Stimulated activated naive CD4-positive, alpha-beta T cell (primary cell): Measurements from ENCODE around the gene MPPED1.

Experiments used
- DNase-seq, 6 experiments: peaks; one replicate each; lab custom pipeline; 2025; lab: John Stamatoyannopoulos, UW

MPPED1 gene

GRCh38 chr22:43526117-43526655 lies 114.4 kb downstream of the MPPED1 start:
- no peak for DNase-seq

DNA sequence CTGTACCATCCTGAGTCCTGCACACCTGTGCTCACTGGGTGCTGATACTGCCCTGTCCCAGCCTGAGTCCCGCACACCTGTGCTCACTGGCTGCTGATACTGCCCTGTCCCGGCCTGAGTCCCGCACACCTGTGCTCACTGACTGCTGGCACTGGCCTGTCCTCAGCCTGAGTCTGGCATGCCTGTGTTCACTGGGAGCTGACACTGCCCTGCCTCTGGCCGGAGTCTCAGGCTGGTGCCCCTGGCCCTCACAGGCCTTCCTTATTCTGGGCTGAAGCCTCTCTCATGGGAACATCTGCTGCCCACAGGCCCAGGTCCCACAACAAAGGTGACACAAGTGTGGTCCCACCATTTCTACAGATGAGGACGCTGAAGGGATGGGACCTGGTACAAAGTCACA lies 115.1 kb downstream of the MPPED1 start:
- no peak for DNase-seq

DNA sequence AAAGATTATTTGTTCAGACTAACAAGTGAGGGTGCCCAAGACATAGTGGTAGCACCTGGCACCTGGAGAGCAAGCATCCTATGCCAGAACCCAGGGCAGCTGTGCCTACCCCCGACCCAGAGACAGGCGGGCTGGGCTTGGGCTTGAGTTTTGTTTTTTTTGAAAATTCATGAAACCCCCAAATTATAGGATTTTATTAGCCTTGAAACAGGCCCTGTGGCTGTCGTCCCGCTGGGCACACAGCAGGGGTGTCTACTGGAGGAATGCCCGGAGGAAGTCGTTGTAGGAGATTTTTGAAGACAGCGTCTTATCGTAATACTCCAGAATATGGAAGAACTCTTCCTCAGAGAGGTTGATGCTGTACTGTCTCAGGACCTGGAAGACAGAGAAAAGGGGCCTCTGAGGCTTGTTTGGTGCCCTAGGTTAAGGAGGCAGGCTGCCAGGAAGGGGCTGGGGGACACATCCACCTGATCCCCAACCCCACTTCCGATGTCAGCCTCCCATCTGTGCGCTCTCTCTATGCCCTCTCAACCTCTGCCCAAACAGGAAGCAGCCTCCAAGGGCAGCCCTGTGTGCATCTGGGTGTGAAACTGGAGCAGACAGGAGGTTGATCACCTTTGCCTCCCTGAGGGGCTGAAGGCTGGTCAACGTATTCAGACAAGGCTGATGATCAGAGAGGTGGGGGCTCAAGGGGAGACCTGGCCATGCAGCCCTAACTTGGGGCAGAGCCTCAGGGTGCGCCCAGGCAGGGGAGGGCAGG lies 117.0 kb downstream of the MPPED1 start:
- no peak for DNase-seq

DNA sequence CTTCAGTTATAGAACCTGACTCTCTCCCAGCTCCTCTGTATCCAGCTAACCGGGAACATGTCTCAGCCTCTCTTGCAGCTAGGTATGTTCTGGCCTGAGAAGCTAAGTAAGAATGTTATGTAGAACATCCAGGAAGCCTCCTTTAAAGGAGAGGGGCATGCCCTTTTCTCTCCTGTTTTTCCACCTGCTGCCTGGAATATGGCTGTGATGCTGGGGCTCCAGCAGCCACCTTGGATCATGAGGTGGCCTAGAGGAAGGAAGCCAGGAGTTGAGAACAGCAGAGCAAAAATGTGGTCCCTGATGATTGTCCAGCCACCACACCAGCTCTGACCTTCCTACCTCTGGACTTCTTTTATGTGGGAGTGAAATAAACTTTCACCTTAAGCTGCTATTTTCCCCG lies 117.6 kb downstream of the MPPED1 start:
- DNase-seq = no peak

GRCh38 chr22:43529934-43530333 lies 118.1 kb downstream of the MPPED1 start:
- no peak for DNase-seq

DNA sequence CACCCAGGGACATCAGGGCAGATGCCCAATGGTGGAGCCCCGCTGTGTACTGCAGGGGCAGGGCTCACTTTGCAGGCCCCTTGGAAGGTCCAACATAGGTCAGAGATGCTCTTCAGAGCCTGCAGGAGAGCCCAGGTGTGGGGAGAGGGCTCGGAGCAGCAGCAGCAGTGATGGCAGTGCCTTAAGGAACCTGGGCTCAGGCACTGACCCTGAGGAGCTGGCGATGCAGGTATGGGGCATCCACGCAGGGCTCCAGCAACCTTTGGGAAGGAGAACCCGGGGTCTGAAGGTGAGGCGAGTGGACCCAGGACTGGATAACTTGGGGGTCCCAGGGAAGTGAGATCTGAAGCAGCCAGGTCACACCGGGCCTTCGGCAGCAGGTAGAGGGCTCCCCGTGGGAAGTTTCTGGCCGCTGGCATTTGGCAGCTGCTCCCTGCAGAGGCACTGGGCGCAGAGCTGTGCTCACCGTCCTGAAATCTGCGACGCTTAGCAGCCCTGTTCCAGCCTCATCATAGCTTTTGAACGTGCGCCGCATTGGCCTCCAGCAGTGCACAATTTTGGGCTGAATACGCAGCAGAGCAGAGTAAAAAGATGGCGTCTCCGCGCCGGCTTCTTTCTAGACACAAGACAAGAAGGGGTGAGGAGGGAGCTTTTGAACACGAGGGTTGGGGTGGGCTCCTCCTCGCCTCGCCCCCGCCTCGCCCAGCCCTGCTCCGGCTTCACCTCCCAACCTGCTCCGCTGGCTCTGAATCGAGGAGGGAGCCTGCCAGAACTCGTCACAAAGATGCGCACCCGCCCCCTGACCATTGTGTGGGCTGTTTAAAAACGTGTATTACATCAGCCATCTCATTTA lies 118.8 kb downstream of the MPPED1 start:
- no peak for DNase-seq

GRCh38 chr22:43531651-43532050 lies 119.8 kb downstream of the MPPED1 start:
- no peak for DNase-seq

GRCh38 chr22:43532301-43533155 lies 120.7 kb downstream of the MPPED1 start:
- DNase-seq = no peak

GRCh38 chr22:43533156-43533530 lies 121.3 kb downstream of the MPPED1 start:
- no peak for DNase-seq

DNA sequence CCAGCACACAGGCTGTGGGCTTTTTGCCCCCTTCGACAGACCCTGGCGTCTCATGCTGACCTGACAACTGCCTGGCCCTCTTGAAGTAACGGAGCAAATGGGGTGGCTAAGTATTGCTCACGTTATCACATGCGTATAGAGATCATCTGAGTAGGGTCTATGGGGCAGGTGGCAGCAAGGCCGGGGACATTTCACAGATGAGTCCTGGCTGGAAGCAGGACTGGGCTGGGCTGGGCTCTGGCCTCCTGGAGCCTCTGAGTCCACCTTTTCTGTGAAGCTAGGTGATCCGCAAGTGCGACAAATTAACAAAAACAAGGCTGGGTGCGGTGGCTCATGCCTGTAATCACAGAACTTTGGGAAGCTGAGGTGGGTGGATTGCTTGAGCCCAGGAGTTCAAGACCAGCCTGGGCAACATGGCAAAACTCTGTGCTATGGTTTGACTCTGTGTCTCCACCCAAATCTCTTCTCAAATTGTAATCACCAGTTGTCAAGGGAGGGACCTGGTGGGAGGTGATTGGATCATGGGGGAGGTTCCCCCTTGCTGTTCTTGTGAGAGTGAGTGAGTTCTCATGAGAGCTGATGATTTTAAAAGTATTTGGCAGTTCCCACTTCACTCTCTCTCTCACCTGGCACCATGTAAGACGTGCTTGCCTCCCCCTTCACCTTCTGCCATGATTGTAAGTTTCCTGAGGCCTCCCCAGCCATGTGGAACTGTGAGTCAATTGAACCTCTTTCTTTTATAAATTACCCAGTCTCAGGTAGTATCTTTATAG lies 122.0 kb downstream of the MPPED1 start:
- DNase-seq = no peak

DNA sequence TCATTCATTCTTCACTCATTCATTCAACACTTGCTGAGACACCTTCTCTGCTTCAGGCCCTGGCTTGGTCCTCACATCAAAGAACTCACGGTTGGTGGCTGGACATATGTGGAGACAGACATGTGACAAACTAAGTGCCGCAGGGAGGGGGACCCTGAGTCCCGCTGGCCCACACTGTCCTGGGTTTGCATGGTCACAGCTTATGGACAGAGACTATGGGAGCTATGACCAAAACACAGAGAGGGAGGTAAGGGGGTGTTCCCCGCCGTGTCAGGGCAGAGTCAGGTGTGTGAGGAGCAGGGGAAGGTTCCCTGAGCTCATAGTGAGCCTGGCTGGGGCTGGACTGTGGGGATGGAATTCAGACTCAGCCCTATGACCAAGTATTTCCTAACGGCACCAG lies 123.1 kb downstream of the MPPED1 start:
- no peak for DNase-seq

DNA sequence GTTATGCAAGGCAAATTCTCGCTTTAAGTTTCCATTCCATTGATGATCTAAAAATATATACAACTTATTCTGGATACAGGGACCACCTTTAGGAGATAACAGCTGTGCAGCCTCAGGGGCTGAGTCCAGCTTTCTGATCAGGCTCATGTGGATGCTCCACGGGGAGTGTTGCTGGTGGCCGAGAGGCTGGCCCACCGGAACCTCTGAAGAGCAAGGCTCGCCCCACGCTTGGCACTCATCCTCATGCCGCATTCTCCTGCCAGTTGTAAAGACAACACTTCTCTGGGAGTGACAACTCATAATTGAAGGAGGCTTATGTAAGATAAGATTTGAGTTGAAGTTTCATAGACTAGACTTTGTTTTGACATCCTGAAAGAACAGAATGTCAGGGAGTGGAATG lies 123.5 kb downstream of the MPPED1 start:
- DNase-seq = no peak

- DNase-seq = no peak
Observed at GRCh38 chr22:43535741-43536140, 123.9 kb downstream of the MPPED1 start.

GRCh38 chr22:43537019-43537585 lies 125.3 kb downstream of the MPPED1 start:
- DNase-seq = no peak

DNA sequence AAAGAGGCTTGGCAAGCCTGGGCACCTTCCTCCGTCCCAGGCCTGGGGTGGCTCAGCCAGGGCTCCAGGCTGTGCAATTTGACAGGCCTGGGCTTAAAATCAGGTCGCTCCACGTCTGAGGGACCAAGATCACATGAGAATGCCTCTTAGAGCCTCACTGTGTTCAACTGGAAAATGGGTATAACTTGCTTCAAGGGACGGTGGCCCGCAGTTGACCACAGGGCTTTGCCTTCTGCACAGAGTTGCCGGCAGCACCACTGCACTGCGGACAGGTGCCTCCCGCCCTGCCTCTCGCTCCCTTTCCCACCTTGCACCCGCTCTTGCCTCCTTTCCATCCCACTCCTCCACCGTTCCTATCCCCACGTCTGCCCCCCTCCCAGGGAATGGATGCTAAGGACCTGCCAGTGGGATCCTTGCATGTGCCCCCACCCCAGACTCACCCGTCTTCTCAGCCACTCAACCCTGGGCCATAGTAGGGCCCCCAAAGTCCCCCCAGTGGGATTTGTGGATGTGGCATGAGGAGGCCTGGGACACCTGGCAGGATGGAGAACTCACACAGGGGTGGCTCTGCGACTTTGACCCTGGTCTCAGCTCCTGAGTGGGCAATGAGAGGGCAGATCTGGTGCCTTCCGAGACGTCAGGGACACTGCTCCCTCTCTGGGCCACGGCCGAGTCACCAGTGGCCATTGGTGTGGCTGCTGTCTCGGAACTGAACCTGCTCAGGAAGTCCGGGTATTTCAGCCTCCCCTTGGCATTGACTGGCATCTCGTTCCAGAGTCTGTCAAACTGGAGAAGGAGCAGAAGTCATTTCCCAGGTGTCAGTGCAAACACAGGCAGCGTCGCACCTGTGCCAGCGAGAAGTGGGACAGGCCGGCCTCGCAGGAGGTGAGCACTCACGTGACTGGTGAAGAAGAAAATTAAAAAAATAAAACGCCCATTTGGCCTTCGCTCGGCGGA lies 128.0 kb downstream of the MPPED1 start:
- DNase-seq = no peak

DNA sequence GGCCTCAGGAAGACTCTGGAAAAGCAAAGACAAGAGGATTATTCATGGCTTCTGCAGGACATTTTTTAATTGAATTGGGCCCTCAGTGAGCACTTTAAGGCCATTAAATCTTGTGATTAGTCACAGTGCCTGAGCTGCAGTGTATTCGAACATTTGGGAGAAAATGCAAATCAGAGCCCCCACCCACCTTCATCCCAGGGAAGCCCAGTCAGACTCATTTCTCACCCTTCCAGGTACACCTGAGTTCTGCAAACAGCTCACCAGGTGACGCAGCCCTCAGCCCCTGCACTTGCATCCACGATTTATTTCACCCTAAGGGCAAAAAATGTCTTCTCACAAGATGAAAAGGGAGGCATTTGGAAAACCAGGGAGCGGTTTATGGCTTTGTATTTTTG lies 128.7 kb downstream of the MPPED1 start:
- no peak for DNase-seq

GRCh38 chr22:43541022-43541421 lies 129.2 kb downstream of the MPPED1 start:
- DNase-seq = no peak

DNA sequence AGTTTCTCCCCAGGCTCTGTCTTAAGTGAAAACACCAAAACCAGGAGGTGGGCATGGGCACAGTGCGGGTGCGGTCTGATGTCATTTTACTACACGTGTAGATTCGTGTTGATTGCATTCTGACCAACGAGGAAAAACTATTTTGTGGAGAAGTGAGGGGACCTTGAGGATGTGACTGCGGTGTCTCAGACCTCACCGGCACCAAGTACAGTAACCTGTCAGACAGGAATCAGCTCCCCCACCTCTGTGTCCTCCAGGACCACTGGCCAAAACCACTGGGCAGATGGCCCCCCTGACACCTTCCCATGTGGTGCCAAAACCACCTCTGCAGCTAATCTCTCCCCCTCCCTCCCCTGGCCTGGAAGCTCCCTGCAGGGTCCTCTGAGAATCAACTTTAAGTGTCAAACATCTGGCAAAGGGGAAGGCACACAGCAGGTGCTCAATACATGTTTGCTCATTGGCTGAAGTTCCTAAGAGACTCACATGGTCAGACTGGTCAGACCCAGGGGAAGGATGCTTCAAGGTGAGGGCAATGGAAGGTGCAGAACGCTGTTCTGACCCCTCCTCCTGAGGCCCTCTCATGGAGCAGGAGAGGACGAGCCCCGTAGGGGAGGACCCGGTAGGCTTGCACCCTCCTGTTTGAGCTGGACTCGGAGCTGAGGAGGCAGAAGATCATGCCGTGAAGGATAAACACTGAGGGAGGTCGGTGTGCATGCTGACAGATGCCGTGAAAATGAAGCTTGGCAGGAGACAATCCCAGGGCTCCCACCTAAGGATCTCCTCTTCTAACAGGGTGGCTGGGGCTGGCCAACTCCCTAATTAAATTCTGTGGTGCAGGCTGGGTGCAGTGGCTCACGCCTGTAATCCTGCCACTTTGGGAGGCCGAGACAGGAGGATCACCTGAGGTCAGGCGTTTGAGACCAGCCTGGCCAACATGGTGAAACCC lies 129.9 kb downstream of the MPPED1 start:
- no peak for DNase-seq
